Measurements from ENCODE around the gene ELOVL6.

ELOVL6 gene

DNA sequence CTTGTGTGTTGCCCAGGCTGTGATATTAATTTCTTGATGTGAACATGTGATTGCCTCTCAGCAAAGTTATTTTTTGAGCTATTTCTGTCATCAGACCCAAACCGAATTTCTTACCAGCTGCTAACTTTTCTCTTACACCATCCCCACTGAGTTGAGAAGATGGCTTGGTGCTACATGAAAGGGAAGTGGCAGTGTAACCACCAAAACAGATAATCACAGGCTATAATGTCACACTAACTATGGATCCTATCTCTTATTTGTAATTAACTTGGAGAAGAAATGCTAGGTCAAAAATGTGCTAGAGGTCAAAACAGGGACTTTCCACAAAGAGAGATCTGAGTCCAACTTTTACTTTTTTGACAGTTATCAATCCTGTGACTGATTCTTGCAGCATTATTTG, 43.8 kb downstream of the ELOVL6 start:
- Histone ChIP-seq H4K20me1 (ENCODE audit: insufficient read depth) (no peaks in the 10 kb centered on the region), H3K4me2 (no peak overlapping the region), H2AFZ (ENCODE audit: low read depth) (no peak overlapping the region), H3K4me3 (IDR thresholded peaks at IDR 0.05; ENCODE audit: insufficient read depth, low read depth, low read length) (no peak overlapping the region), H3K27ac (no peak overlapping the region), H3K36me3 (ENCODE audit: insufficient read depth) (no peaks in the 10 kb centered on the region), H3K79me2 (ENCODE audit: insufficient read depth, low read depth) (no peaks in the 10 kb centered on the region), H3K27me3 (ENCODE audit: insufficient read depth, low read depth) (no peaks in the 10 kb centered on the region), H3K9ac (no peak overlapping the region), H3K4me1 (ENCODE audit: low read depth, poor library complexity, severe bottlenecking) (peaks cover 10% of the 10 kb centered on the region)
- no peak for TF ChIP-seq CTCF (conservative IDR thresholded peaks at IDR 0.05; ENCODE audit: low read depth, low read length)

- H3K4me3 ChIP-seq (IDR thresholded peaks at IDR 0.05; ENCODE audit: insufficient read depth, low read depth, low read length) = no peak overlapping the region
- H4K20me1 ChIP-seq (ENCODE audit: insufficient read depth) = no peaks in the 10 kb centered on the region
- no peaks in the 10 kb centered on the region for H3K27me3 ChIP-seq (ENCODE audit: insufficient read depth, low read depth)
- no peaks in the 10 kb centered on the region for H3K79me2 ChIP-seq (ENCODE audit: insufficient read depth, low read depth)
- peaks cover 10% of the 10 kb centered on the region for H3K4me1 ChIP-seq (ENCODE audit: low read depth, poor library complexity, severe bottlenecking)
- H3K27ac ChIP-seq = no peak overlapping the region
- H3K36me3 ChIP-seq (ENCODE audit: insufficient read depth) = no peaks in the 10 kb centered on the region
- no peak overlapping the region for H2AFZ ChIP-seq (ENCODE audit: low read depth)
- H3K4me2 ChIP-seq = no peak overlapping the region
- H3K9ac ChIP-seq = no peak overlapping the region
- no peak for TF ChIP-seq CTCF (conservative IDR thresholded peaks at IDR 0.05; ENCODE audit: low read depth, low read length)
These were observed 46.0 kb downstream of the ELOVL6 start for GRCh38 chr4:110152386-110152785.

GRCh38 chr4:110149089-110149488, 49.3 kb downstream of the ELOVL6 start:
- no peaks in the 10 kb centered on the region for H3K27me3 ChIP-seq (ENCODE audit: insufficient read depth, low read depth)
- H3K27ac ChIP-seq = no peak overlapping the region
- H4K20me1 ChIP-seq (ENCODE audit: insufficient read depth) = no peaks in the 10 kb centered on the region
- no peaks in the 10 kb centered on the region for H3K4me1 ChIP-seq (ENCODE audit: low read depth, poor library complexity, severe bottlenecking)
- H2AFZ ChIP-seq (ENCODE audit: low read depth) = no peak overlapping the region
- H3K4me2 ChIP-seq = no peak overlapping the region
- no peak overlapping the region for H3K4me3 ChIP-seq (IDR thresholded peaks at IDR 0.05; ENCODE audit: insufficient read depth, low read depth, low read length)
- no peaks in the 10 kb centered on the region for H3K79me2 ChIP-seq (ENCODE audit: insufficient read depth, low read depth)
- no peak overlapping the region for H3K9ac ChIP-seq
- TF ChIP-seq CTCF (conservative IDR thresholded peaks at IDR 0.05; ENCODE audit: low read depth, low read length) = no peak
- no peaks in the 10 kb centered on the region for H3K36me3 ChIP-seq (ENCODE audit: insufficient read depth)

- Histone ChIP-seq H3K4me1 (ENCODE audit: low read depth, poor library complexity, severe bottlenecking) (no peaks in the 10 kb centered on the region), H3K27ac (no peak overlapping the region), H3K79me2 (ENCODE audit: insufficient read depth, low read depth) (no peaks in the 10 kb centered on the region), H4K20me1 (ENCODE audit: insufficient read depth) (no peaks in the 10 kb centered on the region), H3K4me3 (IDR thresholded peaks at IDR 0.05; ENCODE audit: insufficient read depth, low read depth, low read length) (no peak overlapping the region), H3K9ac (no peak overlapping the region), H3K36me3 (ENCODE audit: insufficient read depth) (no peaks in the 10 kb centered on the region; the same call in 1 of the 2 replicates), H3K4me2 (no peak overlapping the region), H2AFZ (ENCODE audit: low read depth) (no peak overlapping the region), H3K27me3 (ENCODE audit: insufficient read depth, low read depth) (no peaks in the 10 kb centered on the region)
- no peak for TF ChIP-seq CTCF (conservative IDR thresholded peaks at IDR 0.05; ENCODE audit: low read depth, low read length)
These were observed 56.0 kb downstream of the ELOVL6 start for GRCh38 chr4:110142461-110142860.

Measured in KMS-11 (cell line).